ENCODE measurements around the gene SLC7A6. TPM values are rescaled to one million over a fixed set of nuclear protein-coding genes. Genes with fewer than 3 reads are reported as not detected.

The SLC7A6 gene
- total RNA-seq, 1 experiment from 2014 or later = 83.2 TPM

- H3K9me3 ChIP-seq (ENCODE audit: low read length) = no peaks in the 10 kb centered on the region
- no peak overlapping the region for H3K27ac ChIP-seq (ENCODE audit: low read length)
- H3K79me2 ChIP-seq (ENCODE audit: low read length) = no peaks in the 10 kb centered on the region
- H4K20me1 ChIP-seq (ENCODE audit: insufficient read depth, low read depth, low read length) = no peaks in the 10 kb centered on the region
- no peaks in the 10 kb centered on the region for H3K36me3 ChIP-seq (ENCODE audit: insufficient read depth, low read length)
- H3K9me2 ChIP-seq (replicated peaks; ENCODE audit: insufficient read depth, low read length) = no peaks in the 10 kb centered on the region
- peaks cover 10% of the 10 kb centered on the region for H3K4me1 ChIP-seq (ENCODE audit: low read length)
- no peak overlapping the region for H3K4me3 ChIP-seq (ENCODE audit: low read length)
- no peak overlapping the region for H3K4me2 ChIP-seq (ENCODE audit: low read depth, low read length, poor library complexity, severe bottlenecking)
- no peaks in the 10 kb centered on the region for H3K27me3 ChIP-seq (ENCODE audit: low read length)
- no peak for DNase-seq
- H2AFZ ChIP-seq (ENCODE audit: low read length) = no peak overlapping the region
- no peak overlapping the region for H3K9ac ChIP-seq (ENCODE audit: low read length)
These were observed 8.6 kb upstream of the SLC7A6 start for GRCh38 chr16:68255712-68256111.

- Histone ChIP-seq H3K27me3 (ENCODE audit: low read length) (no peaks in the 10 kb centered on the region), H3K79me2 (ENCODE audit: low read length) (no peaks in the 10 kb centered on the region), H3K4me3 (ENCODE audit: low read length) (no peak overlapping the region), H4K20me1 (ENCODE audit: insufficient read depth, low read depth, low read length) (no peaks in the 10 kb centered on the region), H3K9me3 (ENCODE audit: low read length) (no peaks in the 10 kb centered on the region), H3K36me3 (ENCODE audit: insufficient read depth, low read length) (no peaks in the 10 kb centered on the region), H3K27ac (ENCODE audit: low read length) (no peak overlapping the region), H3K9me2 (replicated peaks; ENCODE audit: insufficient read depth, low read length) (no peaks in the 10 kb centered on the region), H3K9ac (ENCODE audit: low read length) (no peak overlapping the region; the same call in 1 of the 2 replicates), H3K4me1 (ENCODE audit: low read length) (peaks cover 13% of the 10 kb centered on the region), H2AFZ (ENCODE audit: low read length) (no peak overlapping the region), H3K4me2 (ENCODE audit: low read depth, low read length, poor library complexity, severe bottlenecking) (no peak overlapping the region)
- no peak for DNase-seq
These were observed 6.9 kb upstream of the SLC7A6 start for GRCh38 chr16:68257251-68257905.

- Histone ChIP-seq H3K4me2 (ENCODE audit: low read depth, low read length, poor library complexity, severe bottlenecking) (no peak overlapping the region), H3K9ac (ENCODE audit: low read length) (no peak overlapping the region; the same call in 1 of the 2 replicates), H2AFZ (ENCODE audit: low read length) (no peak overlapping the region), H3K36me3 (ENCODE audit: insufficient read depth, low read length) (no peaks in the 10 kb centered on the region), H3K27ac (ENCODE audit: low read length) (no peak overlapping the region), H3K4me3 (ENCODE audit: low read length) (no peak overlapping the region), H4K20me1 (ENCODE audit: insufficient read depth, low read depth, low read length) (no peaks in the 10 kb centered on the region), H3K9me3 (ENCODE audit: low read length) (no peaks in the 10 kb centered on the region), H3K79me2 (ENCODE audit: low read length) (no peaks in the 10 kb centered on the region), H3K4me1 (ENCODE audit: low read length) (peaks cover 14% of the 10 kb centered on the region), H3K9me2 (replicated peaks; ENCODE audit: insufficient read depth, low read length) (no peaks in the 10 kb centered on the region), H3K27me3 (ENCODE audit: low read length) (no peaks in the 10 kb centered on the region)
- DNase-seq = no peak
These were observed 6.2 kb upstream of the SLC7A6 start for GRCh38 chr16:68257906-68258800.

GRCh38 chr16:68259007-68259825 lies 5.1 kb upstream of the SLC7A6 start:
- Histone ChIP-seq H3K27me3 (ENCODE audit: low read length) (no peaks in the 10 kb centered on the region), H3K9me2 (replicated peaks; ENCODE audit: insufficient read depth, low read length) (no peaks in the 10 kb centered on the region), H3K79me2 (ENCODE audit: low read length) (peaks cover 6% of the 10 kb centered on the region), H3K9me3 (ENCODE audit: low read length) (no peaks in the 10 kb centered on the region), H3K9ac (ENCODE audit: low read length) (no peak overlapping the region), H3K4me3 (ENCODE audit: low read length) (no peak overlapping the region), H3K4me2 (ENCODE audit: low read depth, low read length, poor library complexity, severe bottlenecking) (no peak overlapping the region), H4K20me1 (ENCODE audit: insufficient read depth, low read depth, low read length) (no peaks in the 10 kb centered on the region), H3K27ac (ENCODE audit: low read length) (no peak overlapping the region), H3K36me3 (ENCODE audit: insufficient read depth, low read length) (no peaks in the 10 kb centered on the region), H2AFZ (ENCODE audit: low read length) (no peak overlapping the region), H3K4me1 (ENCODE audit: low read length) (peaks cover 22% of the 10 kb centered on the region)
- no peak for DNase-seq

GRCh38 chr16:68263559-68264127 lies 683 bp upstream of the SLC7A6 start:
- H4K20me1 ChIP-seq (ENCODE audit: insufficient read depth, low read depth, low read length) = peaks cover 4% of the 10 kb centered on the region; the same call in 1 of the 2 replicates
- no peaks in the 10 kb centered on the region for H3K9me3 ChIP-seq (ENCODE audit: low read length)
- peak overlapping the region; percentile 96 for H3K9ac ChIP-seq (ENCODE audit: low read length)
- DNase-seq = no peak
- H3K4me3 ChIP-seq (ENCODE audit: low read length) = peak overlapping the region; percentile 78
- H3K27ac ChIP-seq (ENCODE audit: low read length) = peak overlapping the region; percentile 79
- H3K79me2 ChIP-seq (ENCODE audit: low read length) = peaks cover 48% of the 10 kb centered on the region
- H3K36me3 ChIP-seq (ENCODE audit: insufficient read depth, low read length) = peaks cover 7% of the 10 kb centered on the region; the same call in 1 of the 2 replicates
- H3K27me3 ChIP-seq (ENCODE audit: low read length) = no peaks in the 10 kb centered on the region
- H3K4me2 ChIP-seq (ENCODE audit: low read depth, low read length, poor library complexity, severe bottlenecking) = peak overlapping the region; percentile 89
- H3K9me2 ChIP-seq (replicated peaks; ENCODE audit: insufficient read depth, low read length) = no peaks in the 10 kb centered on the region
- peak overlapping the region; percentile 51; the same call in 1 of the 2 replicates for H2AFZ ChIP-seq (ENCODE audit: low read length)
- peaks cover 47% of the 10 kb centered on the region for H3K4me1 ChIP-seq (ENCODE audit: low read length)

- 0 out of 2 replicates have a peak overlapping the region, but pooled peaks have one; percentile 2 for H2AFZ ChIP-seq (ENCODE audit: low read length)
- peaks cover 11% of the 10 kb centered on the region; the same call in 1 of the 2 replicates for H3K36me3 ChIP-seq (ENCODE audit: insufficient read depth, low read length)
- peak; percentile 75 for DNase-seq
- H3K27me3 ChIP-seq (ENCODE audit: low read length) = no peaks in the 10 kb centered on the region
- peaks cover 64% of the 10 kb centered on the region for H3K79me2 ChIP-seq (ENCODE audit: low read length)
- peak overlapping the region; percentile 79 for H3K27ac ChIP-seq (ENCODE audit: low read length)
- peak overlapping the region; percentile 78 for H3K4me3 ChIP-seq (ENCODE audit: low read length)
- no peaks in the 10 kb centered on the region for H3K9me3 ChIP-seq (ENCODE audit: low read length)
- no peaks in the 10 kb centered on the region for H3K9me2 ChIP-seq (replicated peaks; ENCODE audit: insufficient read depth, low read length)
- peaks cover 15% of the 10 kb centered on the region; the same call in 1 of the 2 replicates for H4K20me1 ChIP-seq (ENCODE audit: insufficient read depth, low read depth, low read length)
- peak overlapping the region; percentile 89 for H3K4me2 ChIP-seq (ENCODE audit: low read depth, low read length, poor library complexity, severe bottlenecking)
- H3K9ac ChIP-seq (ENCODE audit: low read length) = peak overlapping the region; percentile 96
- H3K4me1 ChIP-seq (ENCODE audit: low read length) = peaks cover 60% of the 10 kb centered on the region
These were observed 973 bp downstream of the SLC7A6 start for GRCh38 chr16:68265078-68265920.

All from Karpas-422 (cell line).